Fibroblast of lung (primary cell): ENCODE data around the gene TRIM40.

Experiments used
- CTCF ChIP-seq, 2 donors: IDR thresholded peaks in 1 of 2; conservative IDR thresholded peaks in 1 of 2; 1 replicate in 1 of 2; 2 replicates in 1 of 2; pipeline ENCODE4 v1.5.1; 2011 to 2012; ENCODE audit warnings: low read length in 2 of 2, control low read depth in 1 of 2, inconsistent platforms in 1 of 2, low read depth in 1 of 2, mild to moderate bottlenecking in 1 of 2
- EZH2 ChIP-seq: IDR thresholded peaks from 2 replicates; pipeline ENCODE4 v1.5.1; 2012; ENCODE audit warnings: low read length, control low read depth, mild to moderate bottlenecking; ENCODE audit errors: missing control alignments

GRCh38 chr6:30155520-30156261, 19.8 kb downstream of the TRIM40 start:
- TF ChIP-seq EZH2 (no peak), CTCF (conservative IDR thresholded peaks at IDR 0.05 in 1 of 2, IDR thresholded peaks at IDR 0.05 in 1 of 2; ENCODE audit: low read depth in 1 of 2, low read length in 2 of 2) (no peak)
